A172 (cell line): ENCODE results near the gene SMNDC1. TPM values are rescaled to one million over a fixed set of nuclear protein-coding genes. Genes with fewer than 3 reads are reported as not detected.

Source experiments
- DNase-seq: peaks from one replicate; pipeline ENCODE4 v3.0.0-alpha.2; 2015; ENCODE audit warnings: low spot score
- total RNA-seq: library from RNA; depleted of rRNA; stranded (reverse); fragments of >200 nt; shearing (Covaris generic); gene quantifications from 2 replicates; pipeline ENCODE4 v1.2.3, GENCODE V29; 2014

Gene SMNDC1
- total RNA-seq, 1 experiment from 2014 or later: 14.3 TPM

- DNase-seq: no peak
Measured at GRCh38 chr10:110327262-110327914, 22.7 kb upstream of the SMNDC1 start.

DNA sequence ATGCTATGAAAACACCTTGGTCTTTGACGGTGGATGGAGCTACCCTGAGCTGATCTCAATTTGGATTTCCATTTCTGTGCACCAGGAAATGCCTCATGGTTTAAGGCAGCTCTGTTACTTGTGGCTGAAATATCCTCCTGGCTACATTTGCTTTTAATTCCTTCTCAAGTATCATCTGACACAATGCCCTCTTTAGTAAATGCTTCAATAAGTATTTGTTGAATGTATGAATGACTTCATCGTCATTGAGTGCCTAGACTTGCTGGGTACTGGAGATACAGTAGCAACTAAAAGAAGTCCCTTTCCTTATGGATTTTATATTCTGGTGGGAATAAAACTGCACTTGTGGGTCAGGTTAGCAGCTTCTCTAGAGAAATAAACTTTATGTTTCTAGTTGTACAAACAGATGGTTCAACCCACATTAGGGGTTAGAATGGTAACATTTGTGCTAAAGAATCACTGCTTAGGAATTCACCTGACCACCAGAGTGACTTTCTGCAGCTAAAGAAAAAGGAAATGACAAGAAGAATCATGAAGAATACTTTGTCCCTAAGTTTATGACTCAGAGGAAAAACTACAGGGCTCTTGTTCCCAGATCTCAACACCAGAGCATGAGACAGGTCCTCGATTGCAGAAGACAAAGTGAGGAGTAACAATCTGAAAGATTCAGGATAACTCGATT lies 21.8 kb upstream of the SMNDC1 start:
- peak; percentile 89 for DNase-seq

DNA sequence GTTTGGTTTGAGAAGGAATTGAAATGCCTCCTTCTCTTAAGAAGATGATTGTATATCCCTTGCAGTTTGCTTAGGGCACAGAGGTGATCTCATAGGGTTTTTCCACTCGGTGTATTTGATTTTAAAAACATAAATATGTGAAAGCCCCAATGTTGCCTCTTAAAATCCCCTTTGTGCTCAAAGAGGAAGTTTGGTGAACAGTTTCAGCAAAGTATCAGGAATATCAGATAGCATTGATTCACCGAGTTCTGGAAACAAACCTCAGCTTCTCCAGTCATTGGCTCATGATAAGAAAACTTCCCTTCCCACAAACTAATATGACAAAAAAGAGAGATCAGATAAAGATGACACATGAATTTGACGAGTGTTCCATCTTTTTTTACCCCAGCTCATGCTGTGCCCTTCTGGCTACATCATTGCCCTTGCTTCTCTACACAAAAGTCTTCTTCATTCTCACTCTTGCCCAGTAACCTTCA lies 20.1 kb upstream of the SMNDC1 start:
- no peak for DNase-seq

GRCh38 chr10:110324201-110324804 lies 19.6 kb upstream of the SMNDC1 start:
- DNase-seq: peak; percentile 64

- peak; percentile 94 for DNase-seq
Measured at GRCh38 chr10:110323503-110323902, 18.8 kb upstream of the SMNDC1 start.

GRCh38 chr10:110321869-110322620 lies 17.3 kb upstream of the SMNDC1 start:
- DNase-seq: no peak

- DNase-seq: no peak
Measured at GRCh38 chr10:110317866-110318850, 13.4 kb upstream of the SMNDC1 start.

- no peak for DNase-seq
Measured at GRCh38 chr10:110313674-110314073, 9.0 kb upstream of the SMNDC1 start.

DNA sequence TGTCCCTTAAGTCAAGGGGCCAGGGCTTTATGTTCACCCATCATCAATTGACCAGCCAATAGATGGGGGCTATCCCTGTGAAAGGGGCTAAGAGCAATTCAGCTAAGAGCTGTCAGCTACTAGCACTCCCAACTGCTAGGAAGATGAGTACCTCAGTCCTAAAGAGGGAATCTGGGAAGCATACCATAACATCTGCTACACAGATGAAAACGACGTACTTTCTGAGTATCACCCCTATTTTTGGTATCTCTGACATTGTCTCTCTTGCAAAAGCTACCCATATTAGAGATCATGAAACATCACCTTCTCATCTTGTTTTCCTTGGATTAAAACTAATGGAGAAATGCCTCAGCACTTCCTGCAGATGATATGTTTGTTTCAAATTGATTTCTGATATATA lies 7.5 kb upstream of the SMNDC1 start:
- no peak for DNase-seq

DNA sequence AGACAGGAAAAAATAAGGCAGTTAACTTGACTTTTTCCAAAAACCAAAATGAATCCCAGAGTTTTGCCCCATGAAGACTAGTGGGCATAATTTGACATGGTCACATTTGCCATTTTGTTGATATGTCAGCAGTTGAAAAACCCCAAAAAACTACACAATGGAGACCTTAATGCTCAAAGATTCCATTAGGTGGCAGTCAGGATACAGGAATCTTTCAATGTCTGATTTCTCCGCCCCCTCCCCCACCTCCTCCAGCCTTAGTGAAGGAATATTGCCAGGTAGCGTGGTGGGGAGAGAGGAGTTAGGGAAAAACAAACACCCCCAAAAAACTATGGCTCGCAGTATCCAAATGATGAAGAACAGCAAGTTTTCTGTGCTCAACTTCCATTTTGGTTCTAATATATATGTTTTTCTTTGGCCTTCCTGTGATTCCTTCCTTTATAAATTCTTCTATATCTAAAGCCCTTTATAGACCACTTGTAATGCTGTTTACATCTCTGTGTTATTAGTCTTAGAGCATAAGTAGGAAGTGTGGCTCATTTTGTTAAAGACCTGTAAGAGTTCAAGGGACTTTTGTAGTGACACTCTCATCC lies 6.7 kb upstream of the SMNDC1 start:
- DNase-seq: peak; percentile 68

GRCh38 chr10:110310741-110311140 lies 6.0 kb upstream of the SMNDC1 start:
- DNase-seq: no peak

- no peak for DNase-seq
Measured at GRCh38 chr10:110307805-110308204, 3.1 kb upstream of the SMNDC1 start.

GRCh38 chr10:110306452-110306768 lies 1.7 kb upstream of the SMNDC1 start:
- no peak for DNase-seq

- DNase-seq: peak; percentile 88
Measured at GRCh38 chr10:110305767-110306451, 1.2 kb upstream of the SMNDC1 start.

- DNase-seq: no peak
Measured at GRCh38 chr10:110304394-110304779, 333 bp downstream of the SMNDC1 start.

- no peak for DNase-seq
Measured at GRCh38 chr10:110303681-110304080, 1.0 kb downstream of the SMNDC1 start.

DNA sequence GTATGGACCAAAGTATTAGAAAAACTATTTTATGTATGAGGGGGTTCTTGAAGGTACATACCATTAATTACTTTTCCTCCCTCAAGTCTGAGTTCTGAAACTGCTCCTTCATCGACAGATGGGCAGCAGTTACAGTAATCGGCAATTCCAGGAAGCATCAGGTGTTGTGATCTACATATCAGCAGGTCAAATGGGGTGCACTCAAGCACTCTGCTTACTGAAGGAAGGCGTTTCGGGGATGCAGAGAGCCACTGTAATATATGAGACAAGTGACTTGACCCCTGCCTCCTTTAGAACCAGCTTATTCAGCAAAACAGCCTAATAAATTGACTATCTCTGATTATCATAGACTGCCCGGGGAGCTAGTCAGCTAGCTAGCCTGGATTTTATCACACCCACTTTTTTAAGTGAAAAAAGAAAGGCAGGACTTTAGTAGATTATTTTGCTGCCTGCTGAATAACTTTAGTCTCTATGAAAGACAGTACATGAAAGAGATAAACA lies 4.2 kb downstream of the SMNDC1 start:
- no peak for DNase-seq

DNA sequence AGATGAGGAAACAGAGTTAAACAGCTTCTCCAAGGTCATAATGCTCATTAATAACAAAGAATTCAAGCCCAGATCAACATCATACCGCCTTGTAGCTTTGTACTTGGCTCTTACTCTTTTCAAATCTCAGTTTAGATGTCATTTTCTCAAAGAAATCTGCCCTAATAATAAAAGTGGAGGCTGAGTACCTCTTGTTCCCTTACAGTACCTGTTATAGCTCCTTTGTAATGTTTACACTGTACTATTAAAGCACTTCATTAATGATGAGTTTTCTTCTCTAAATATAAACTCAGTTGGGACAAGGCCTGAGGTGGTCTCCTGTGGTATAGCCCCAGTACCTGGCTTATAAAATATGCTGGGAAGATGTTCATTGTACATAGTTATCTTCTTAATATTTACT lies 7.8 kb downstream of the SMNDC1 start:
- no peak for DNase-seq

DNA sequence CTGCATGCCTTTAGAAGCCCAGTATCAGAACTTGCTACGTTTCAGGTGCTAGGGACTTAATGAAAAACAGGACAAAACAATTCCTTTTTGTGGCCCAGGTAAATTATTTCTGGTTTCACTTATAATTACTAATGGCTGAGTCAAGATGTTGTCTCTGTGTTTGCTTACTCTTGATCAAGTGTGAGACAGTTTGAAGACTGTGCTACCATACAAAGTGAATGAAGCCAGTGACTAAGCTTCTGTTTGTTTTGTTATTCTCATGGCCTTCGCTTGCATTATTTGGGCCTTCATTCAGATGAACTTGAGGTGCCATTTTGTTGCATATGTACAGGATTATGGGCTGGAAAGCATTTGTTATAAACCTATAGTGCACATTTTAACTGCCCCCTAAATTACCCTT lies 17.9 kb downstream of the SMNDC1 start:
- DNase-seq: no peak

GRCh38 chr10:110285501-110285900 lies 19.2 kb downstream of the SMNDC1 start:
- no peak for DNase-seq
